ENCODE measurements around the gene ACADM. TPM values are rescaled to one million over a fixed set of nuclear protein-coding genes. Genes with fewer than 3 reads are reported as not detected.

ACADM gene
- total and polyA plus RNA-seq, 2 donors (not counting 3 experiments of a cell fraction or from before 2014, with no cell fraction given), result 10.8 to 32.5 TPM

DNA sequence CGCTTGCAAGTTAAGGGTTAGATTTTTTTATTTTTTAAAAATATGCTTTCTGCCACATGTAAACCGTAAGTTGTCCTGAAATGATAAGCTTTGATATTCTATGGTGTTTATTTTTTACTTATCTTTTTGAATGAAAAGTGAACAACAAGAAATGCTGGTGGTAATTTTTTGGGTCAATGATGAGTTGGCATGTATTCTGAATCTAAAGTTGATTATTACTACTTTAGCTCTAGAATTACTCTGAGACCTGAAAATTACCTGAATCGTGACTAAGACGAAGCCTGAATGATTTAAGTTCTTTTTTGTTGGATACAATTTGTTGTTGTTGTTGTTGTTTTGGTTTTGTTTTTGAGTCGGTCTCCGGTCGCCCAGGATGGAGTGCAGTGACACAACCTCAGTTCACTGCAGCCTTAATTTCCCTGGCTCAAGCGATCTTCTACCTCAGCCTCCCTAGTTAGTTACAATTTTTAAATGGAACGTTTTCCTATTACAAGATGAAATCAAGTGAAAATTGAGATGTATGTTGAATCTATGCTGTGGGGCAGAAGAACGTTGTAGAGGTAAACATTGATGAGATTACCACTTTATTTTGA, 62.5 kb downstream of the ACADM start:
- Histone ChIP-seq H3K9me3 (replicated peaks; ENCODE audit: control insufficient read depth, insufficient read depth, low read length) (no peaks in the 10 kb centered on the region), H3K9ac (replicated peaks; ENCODE audit: extremely low read depth, insufficient read depth, low read length) (peak overlapping the region; percentile 98), H3K4me1 (ENCODE audit: control insufficient read depth, extremely low read depth, insufficient read depth, low read length) (peaks cover 33% of the 10 kb centered on the region), H3K4me3 (replicated peaks in 1 of 3; ENCODE audit: insufficient read depth in 1 of 3, low read depth in 1 of 3, low read length in 3 of 3) (peak overlapping the region; percentile 62 to 99 (median 96)), H3K27ac (ENCODE audit: insufficient read depth, low read depth, low read length) (peak overlapping the region; percentile 83), H3K27me3 (ENCODE audit: control insufficient read depth in 2 of 2, insufficient read depth in 2 of 2, low read length in 2 of 2) (no peaks in the 10 kb centered on the region), H3K36me3 (ENCODE audit: control insufficient read depth in 2 of 2, extremely low read depth in 1 of 2, insufficient read depth in 2 of 2, low read length in 2 of 2) (peaks cover 7 to 15% of the 10 kb centered on the region in 2 experiments), H3K4me2 (ENCODE audit: insufficient read depth, low read length) (peak overlapping the region; percentile 94), H2AFZ (ENCODE audit: low read depth, low read length) (no peak overlapping the region), H3K9me1 (replicated peaks; ENCODE audit: control insufficient read depth, extremely low read depth, insufficient read depth, low read length) (no peaks in the 10 kb centered on the region), H4K20me1 (replicated peaks; ENCODE audit: control insufficient read depth, extremely low read depth, insufficient read depth, low read length) (peaks cover 3% of the 10 kb centered on the region), H3K79me2 (ENCODE audit: control insufficient read depth, insufficient read depth, low read length) (peaks cover 57% of the 10 kb centered on the region)
- CTCF ChIA-PET, result interaction anchor here (1.3 to 1.6 kb wide), 2 partner anchors 14 to 19 kb away, joined by 4 to 8 read pairs; no protein-coding TSS in a partner anchor
- BruUV-seq (replicated peaks), result no TSS peak
- POLR2A ChIA-PET, result interaction anchor here (1.0 kb wide), 1 partner anchor 10 kb away, joined by 4 read pairs; the partner anchor contains the start of gene MSH4
- intact Hi-C loops (cut with micrococcal nuclease), result loop anchor here (1.0 to 5.0 kb wide), 6 partner anchors 22 to 1054 kb away; partner anchors contain the start of genes ACADM, CRYZ and TYW3
- dilution Hi-C loops (cut with MboI; ENCODE audit: extremely low pct_ligation_motif_present, low sequenced_read_pairs), result no loop called here
- DNase-seq (ENCODE audit: low read depth, low spot score) (no peak), FAIRE-seq (no peak)
- TF ChIP-seq GATA2 (IDR thresholded peaks at IDR 0.05; ENCODE audit: insufficient read depth, insufficient read length, low read depth, low read length) (no peak), POLR2A (IDR thresholded peaks at IDR 0.05; ENCODE audit: low read depth, low read length) (peak; percentile 2)

DNA sequence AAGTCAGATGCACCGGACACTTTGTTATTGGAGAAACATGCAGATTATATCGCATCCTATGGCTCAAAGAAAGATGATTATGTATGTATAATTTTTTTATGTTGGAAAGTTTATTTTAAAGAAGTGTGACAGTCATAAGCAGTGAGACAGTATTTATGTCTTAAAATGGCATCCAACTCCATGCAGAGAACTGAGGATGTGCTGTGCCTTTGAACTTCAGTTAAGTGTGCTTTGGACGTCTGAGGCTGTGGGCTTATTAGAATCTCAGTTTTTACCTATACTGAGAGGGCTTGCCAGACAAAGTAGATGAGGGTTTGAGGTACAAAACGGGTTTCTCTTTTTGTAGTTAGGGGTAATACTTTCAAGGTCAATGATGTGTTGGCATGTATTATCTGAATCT, 63.0 kb downstream of the ACADM start:
- Histone ChIP-seq H3K4me1 (ENCODE audit: control insufficient read depth, extremely low read depth, insufficient read depth, low read length) (peaks cover 33% of the 10 kb centered on the region), H3K27me3 (ENCODE audit: control insufficient read depth in 2 of 2, insufficient read depth in 2 of 2, low read length in 2 of 2) (no peaks in the 10 kb centered on the region), H2AFZ (ENCODE audit: low read depth, low read length) (no peak overlapping the region), H3K79me2 (ENCODE audit: control insufficient read depth, insufficient read depth, low read length) (peaks cover 62% of the 10 kb centered on the region), H4K20me1 (replicated peaks; ENCODE audit: control insufficient read depth, extremely low read depth, insufficient read depth, low read length) (peaks cover 3% of the 10 kb centered on the region), H3K4me3 (replicated peaks in 1 of 3; ENCODE audit: insufficient read depth in 1 of 3, low read depth in 1 of 3, low read length in 3 of 3) (peak overlapping the region; percentile 62 to 99 (median 96)), H3K36me3 (ENCODE audit: control insufficient read depth in 2 of 2, extremely low read depth in 1 of 2, insufficient read depth in 2 of 2, low read length in 2 of 2) (peaks cover 7 to 20% of the 10 kb centered on the region in 2 experiments), H3K9ac (replicated peaks; ENCODE audit: extremely low read depth, insufficient read depth, low read length) (peak overlapping the region; percentile 98), H3K4me2 (ENCODE audit: insufficient read depth, low read length) (peak overlapping the region; percentile 94), H3K9me3 (replicated peaks; ENCODE audit: control insufficient read depth, insufficient read depth, low read length) (no peaks in the 10 kb centered on the region), H3K9me1 (replicated peaks; ENCODE audit: control insufficient read depth, extremely low read depth, insufficient read depth, low read length) (no peaks in the 10 kb centered on the region), H3K27ac (ENCODE audit: insufficient read depth, low read depth, low read length) (peak overlapping the region; percentile 36)
- TF ChIP-seq, protein P1, sequence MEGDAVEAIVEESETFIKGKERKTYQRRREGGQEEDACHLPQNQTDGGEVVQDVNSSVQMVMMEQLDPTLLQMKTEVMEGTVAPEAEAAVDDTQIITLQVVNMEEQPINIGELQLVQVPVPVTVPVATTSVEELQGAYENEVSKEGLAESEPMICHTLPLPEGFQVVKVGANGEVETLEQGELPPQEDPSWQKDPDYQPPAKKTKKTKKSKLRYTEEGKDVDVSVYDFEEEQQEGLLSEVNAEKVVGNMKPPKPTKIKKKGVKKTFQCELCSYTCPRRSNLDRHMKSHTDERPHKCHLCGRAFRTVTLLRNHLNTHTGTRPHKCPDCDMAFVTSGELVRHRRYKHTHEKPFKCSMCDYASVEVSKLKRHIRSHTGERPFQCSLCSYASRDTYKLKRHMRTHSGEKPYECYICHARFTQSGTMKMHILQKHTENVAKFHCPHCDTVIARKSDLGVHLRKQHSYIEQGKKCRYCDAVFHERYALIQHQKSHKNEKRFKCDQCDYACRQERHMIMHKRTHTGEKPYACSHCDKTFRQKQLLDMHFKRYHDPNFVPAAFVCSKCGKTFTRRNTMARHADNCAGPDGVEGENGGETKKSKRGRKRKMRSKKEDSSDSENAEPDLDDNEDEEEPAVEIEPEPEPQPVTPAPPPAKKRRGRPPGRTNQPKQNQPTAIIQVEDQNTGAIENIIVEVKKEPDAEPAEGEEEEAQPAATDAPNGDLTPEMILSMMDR (IDR thresholded peaks at IDR 0.05; ENCODE audit: extremely low read depth in 1 of 2, insufficient read depth in 1 of 2, low read depth in 1 of 2, low read length in 2 of 2), result no peak
- peak; percentile 40 for TF ChIP-seq POLR2A (IDR thresholded peaks at IDR 0.05; ENCODE audit: low read depth, low read length)
- CTCF ChIA-PET, result interaction anchor here (0.9 kb wide), 1 partner anchor 555 kb away, joined by 4 read pairs; no protein-coding TSS in a partner anchor
- intact Hi-C loops (cut with micrococcal nuclease), result loop anchor here (2.0 to 5.0 kb wide), 4 partner anchors 280 to 1055 kb away; partner anchors contain the start of genes CRYZ and TYW3
- FAIRE-seq, result peak; percentile 12
- dilution Hi-C loops (cut with MboI; ENCODE audit: extremely low pct_ligation_motif_present, low sequenced_read_pairs), result no loop called here
- POLR2A ChIA-PET, result no interaction called here
- BruUV-seq (replicated peaks), result no TSS peak
- no peak for DNase-seq (ENCODE audit: low read depth, low spot score)

Measured in endothelial cell of umbilical vein (primary cell).